Osteoblast (primary cell): ENCODE results near the gene NCAM1. TPM values are rescaled to one million over a fixed set of nuclear protein-coding genes. Genes with fewer than 3 reads are reported as not detected.

Experiments used
- DNase-seq: peaks from one replicate; pipeline ENCODE4 v3.0.0; 2011; ENCODE audit warnings: low spot score, mixed read lengths; ENCODE audit not compliant: insufficient read length; ENCODE audit errors: missing footprints
- H2AFZ ChIP-seq: 2 replicates; pipeline ENCODE4 v1.6.0; 2011; ENCODE audit warnings: mild to moderate bottlenecking, low read length
- H3K27ac ChIP-seq: 2 replicates; pipeline ENCODE4 v1.5.1; 2011; ENCODE audit warnings: mild to moderate bottlenecking, low read depth, low read length, moderate library complexity
- H3K27me3 ChIP-seq: 2 replicates; pipeline ENCODE4 v1.6.0; 2012; ENCODE audit warnings: mild to moderate bottlenecking, control low read depth, inconsistent platforms, low read length, moderate library complexity; ENCODE audit not compliant: insufficient read depth
- H3K36me3 ChIP-seq: 2 replicates; pipeline ENCODE4 v1.5.1; 2011; ENCODE audit warnings: mild to moderate bottlenecking, low read length, control low read depth, moderate library complexity; ENCODE audit not compliant: insufficient read depth
- H3K4me1 ChIP-seq: 2 replicates; pipeline ENCODE4 v1.5.1; 2011; ENCODE audit warnings: mild to moderate bottlenecking, low read length, control low read depth, moderate library complexity; ENCODE audit not compliant: insufficient read depth
- H3K4me2 ChIP-seq: 2 replicates; pipeline ENCODE4 v1.6.0; 2011; ENCODE audit warnings: mild to moderate bottlenecking, low read length; ENCODE audit not compliant: insufficient read depth
- H3K4me3 ChIP-seq: fragments of 200-600 bp; sonication (generic); 3 replicates; pipeline ENCODE4 v1.5.1; 2012; ENCODE audit warnings: mild to moderate bottlenecking, low read length, inconsistent platforms; ENCODE audit not compliant: insufficient read depth
- H3K79me2 ChIP-seq: 2 replicates; pipeline ENCODE4 v1.6.0; 2012; ENCODE audit warnings: mild to moderate bottlenecking, low read length, control low read depth, inconsistent platforms; ENCODE audit not compliant: insufficient read depth
- H3K9me3 ChIP-seq: 2 replicates; pipeline ENCODE4 v1.5.1; 2011; ENCODE audit warnings: low read depth, low read length, control low read depth
- H4K20me1 ChIP-seq: 2 replicates; pipeline ENCODE4 v1.6.0; 2012; ENCODE audit warnings: mild to moderate bottlenecking, low read length, control low read depth; ENCODE audit not compliant: insufficient read depth
- total RNA-seq: library from RNA; depleted of rRNA; stranded (reverse); fragments of >200 nt; gene quantifications from 2 replicates; pipeline ENCODE4 v1.2.3, GENCODE V29; 2012
- TF ChIP-seq, protein P1 (sequence below): IDR thresholded peaks from 2 replicates; pipeline ENCODE4 v1.5.1; 2011; ENCODE audit warnings: mild to moderate bottlenecking, low read depth, low read length, moderate library complexity; ENCODE audit errors: extremely low read depth

The NCAM1 gene
- total RNA-seq, 1 donor, result 2.2 TPM

GRCh38 chr11:113035708-113036107 lies 74.5 kb downstream of the NCAM1 start:
- Histone ChIP-seq H3K4me3 (no peak overlapping the region), H3K79me2 (no peaks in the 10 kb centered on the region), H3K4me2 (no peak overlapping the region), H3K36me3 (no peaks in the 10 kb centered on the region), H2AFZ (no peak overlapping the region), H3K4me1 (peaks cover 2% of the 10 kb centered on the region), H3K27me3 (no peaks in the 10 kb centered on the region), H3K9me3 (no peaks in the 10 kb centered on the region), H3K27ac (no peak overlapping the region), H4K20me1 (no peaks in the 10 kb centered on the region)
- DNase-seq, result no peak
- TF ChIP-seq, protein P1, sequence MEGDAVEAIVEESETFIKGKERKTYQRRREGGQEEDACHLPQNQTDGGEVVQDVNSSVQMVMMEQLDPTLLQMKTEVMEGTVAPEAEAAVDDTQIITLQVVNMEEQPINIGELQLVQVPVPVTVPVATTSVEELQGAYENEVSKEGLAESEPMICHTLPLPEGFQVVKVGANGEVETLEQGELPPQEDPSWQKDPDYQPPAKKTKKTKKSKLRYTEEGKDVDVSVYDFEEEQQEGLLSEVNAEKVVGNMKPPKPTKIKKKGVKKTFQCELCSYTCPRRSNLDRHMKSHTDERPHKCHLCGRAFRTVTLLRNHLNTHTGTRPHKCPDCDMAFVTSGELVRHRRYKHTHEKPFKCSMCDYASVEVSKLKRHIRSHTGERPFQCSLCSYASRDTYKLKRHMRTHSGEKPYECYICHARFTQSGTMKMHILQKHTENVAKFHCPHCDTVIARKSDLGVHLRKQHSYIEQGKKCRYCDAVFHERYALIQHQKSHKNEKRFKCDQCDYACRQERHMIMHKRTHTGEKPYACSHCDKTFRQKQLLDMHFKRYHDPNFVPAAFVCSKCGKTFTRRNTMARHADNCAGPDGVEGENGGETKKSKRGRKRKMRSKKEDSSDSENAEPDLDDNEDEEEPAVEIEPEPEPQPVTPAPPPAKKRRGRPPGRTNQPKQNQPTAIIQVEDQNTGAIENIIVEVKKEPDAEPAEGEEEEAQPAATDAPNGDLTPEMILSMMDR, result no peak

GRCh38 chr11:113043698-113044097 lies 82.5 kb downstream of the NCAM1 start:
- Histone ChIP-seq H3K9me3 (no peaks in the 10 kb centered on the region), H3K79me2 (no peaks in the 10 kb centered on the region), H3K36me3 (no peaks in the 10 kb centered on the region)

DNA sequence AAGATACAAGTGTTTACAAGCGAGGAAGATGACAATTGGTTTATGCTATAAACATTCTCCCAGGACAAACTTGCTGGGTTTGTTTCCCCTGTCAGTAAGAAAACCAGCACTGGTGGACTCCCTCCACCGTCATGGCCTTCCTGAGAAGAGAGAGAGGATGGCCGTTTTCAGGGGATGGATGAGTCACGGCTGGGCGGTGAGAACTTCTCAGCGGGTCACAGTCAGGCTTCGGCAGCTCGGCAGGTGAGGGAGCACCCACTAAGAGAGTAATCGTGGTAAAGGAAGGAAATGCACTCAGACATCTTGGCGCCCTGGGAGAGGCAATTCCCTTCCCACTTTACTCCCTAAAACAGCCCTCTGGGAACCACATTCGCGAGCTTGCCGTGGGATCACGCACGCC lies 83.9 kb downstream of the NCAM1 start:
- no peak overlapping the region for H3K4me2 ChIP-seq
- no peaks in the 10 kb centered on the region for H3K36me3 ChIP-seq
- no peak for DNase-seq
- H3K4me3 ChIP-seq, result no peak overlapping the region
- H3K27ac ChIP-seq, result no peak overlapping the region
- TF ChIP-seq, protein P1, result no peak
- H4K20me1 ChIP-seq, result no peaks in the 10 kb centered on the region
- no peak overlapping the region for H2AFZ ChIP-seq
- no peaks in the 10 kb centered on the region for H3K9me3 ChIP-seq
- no peaks in the 10 kb centered on the region for H3K27me3 ChIP-seq
- no peaks in the 10 kb centered on the region for H3K4me1 ChIP-seq
- H3K79me2 ChIP-seq, result no peaks in the 10 kb centered on the region

More at GRCh38 chr11:113043698-113044097, 82.5 kb downstream of the NCAM1 start:
- no peak for DNase-seq
- TF ChIP-seq, protein P1, result no peak
- Histone ChIP-seq H3K27me3 (no peaks in the 10 kb centered on the region), H2AFZ (no peak overlapping the region), H3K4me2 (no peak overlapping the region), H3K4me1 (no peaks in the 10 kb centered on the region), H3K27ac (no peak overlapping the region), H3K4me3 (no peak overlapping the region), H4K20me1 (no peaks in the 10 kb centered on the region)

- Histone ChIP-seq H3K9me3 (no peaks in the 10 kb centered on the region), H3K79me2 (no peaks in the 10 kb centered on the region), H2AFZ (no peak overlapping the region), H3K4me1 (no peaks in the 10 kb centered on the region), H3K4me3 (no peak overlapping the region), H3K27me3 (no peaks in the 10 kb centered on the region), H3K36me3 (no peaks in the 10 kb centered on the region), H4K20me1 (no peaks in the 10 kb centered on the region), H3K27ac (no peak overlapping the region), H3K4me2 (no peak overlapping the region)
- no peak for DNase-seq
- TF ChIP-seq, protein P1, result no peak
Measured at GRCh38 chr11:113046866-113047265, 85.6 kb downstream of the NCAM1 start.
